ENCODE results near the gene IGFBP3. TPM values are rescaled to one million over a fixed set of nuclear protein-coding genes. Genes with fewer than 3 reads are reported as not detected.

Gene IGFBP3
- total and polyA plus RNA-seq, 2 experiments from 2014 or later: 11.2 to 11.3 TPM

DNA sequence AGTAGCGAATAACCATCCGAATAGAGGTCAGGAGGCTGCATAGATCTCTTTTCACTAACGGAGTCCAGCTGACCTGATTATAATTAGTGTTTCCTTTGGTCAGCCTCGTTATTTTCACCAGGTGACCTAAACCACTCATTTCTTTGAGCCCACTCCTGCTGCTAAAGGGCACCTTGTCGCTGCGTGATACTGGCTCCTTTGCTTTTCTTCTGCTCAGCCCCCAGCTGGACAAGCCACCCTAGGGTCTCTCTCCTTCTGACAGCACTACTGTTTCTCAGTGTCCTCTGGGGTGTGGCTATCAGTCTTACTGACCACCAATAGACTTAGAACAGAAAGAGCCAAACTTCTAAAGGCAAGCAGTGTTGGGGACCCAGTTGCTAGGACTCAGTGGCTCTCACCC lies 2.7 kb upstream of the IGFBP3 start (continued):
- TF ChIP-seq CREB1 (CRISPR knock-in tag; IDR thresholded peaks at IDR 0.05; ENCODE audit: low read depth): no peak
- TF ChIP-seq NANOG (IDR thresholded peaks at IDR 0.05; ENCODE audit: borderline replicate concordance): peak; percentile 64
- TF ChIP-seq EZH2phosphoT487 (IDR thresholded peaks at IDR 0.05; ENCODE audit: unreplicated experiment): no peak
- TF ChIP-seq STAT1 (IDR thresholded peaks at IDR 0.05; ENCODE audit: unreplicated experiment): no peak

DNA sequence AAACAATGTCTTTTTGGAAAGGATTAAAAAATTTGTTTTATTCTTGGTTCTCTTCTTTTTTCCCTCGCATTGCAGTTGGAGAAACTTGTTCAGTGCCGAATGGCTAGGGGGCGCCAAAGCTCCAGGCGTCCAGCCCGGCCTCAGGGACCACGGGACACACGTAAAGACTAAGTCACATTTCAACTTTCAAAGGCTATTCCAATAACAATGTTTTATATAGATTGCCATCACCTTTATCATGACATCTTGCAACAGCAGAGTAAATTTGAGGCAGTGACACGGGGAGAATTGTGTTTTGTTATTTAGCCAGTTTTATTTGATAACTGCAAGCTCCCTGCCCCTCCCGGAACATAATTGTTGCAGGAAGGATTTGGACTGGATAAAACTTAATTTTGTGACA lies 2.2 kb upstream of the IGFBP3 start:
- no peak overlapping the region for H2AFZ ChIP-seq
- peak overlapping the region; percentile 84 for H3K4me2 ChIP-seq
- H3K79me2 ChIP-seq (replicated peaks; ENCODE audit: insufficient read depth): no peaks in the 10 kb centered on the region
- 0 out of 2 replicates have a peak, but pooled peaks cover 5% of the 10 kb centered on the region for H4K20me1 ChIP-seq (replicated peaks; ENCODE audit: insufficient read depth)
- H3K27me3 ChIP-seq (ENCODE audit: insufficient read depth): peaks cover 50% of the 10 kb centered on the region
- Mint-ChIP-seq H3K27ac (no peak overlapping the region), H3K4me3 (peak overlapping the region; percentile 76), H3K9me3 (0 out of 3 replicates have a peak, but pooled peaks cover 1% of the 10 kb centered on the region), H3K4me1 (peaks cover 38% of the 10 kb centered on the region), H3K36me3 (ENCODE audit: low read depth) (no peaks in the 10 kb centered on the region; the same call in 2 of the 3 replicates), H3K27me3 (ENCODE audit: insufficient read depth, low read depth, poor library complexity) (peaks cover 46% of the 10 kb centered on the region)
- no peak for TF ChIP-seq ZNF331 (CRISPR knock-in tag; IDR thresholded peaks at IDR 0.05; ENCODE audit: low read depth)
- peak; percentile 84 to 98 for TF ChIP-seq CTCF (conservative IDR thresholded peaks at IDR 0.05; ENCODE audit: low read depth in 2 of 2)
- H3K36me3 ChIP-seq (ENCODE audit: insufficient read depth): no peaks in the 10 kb centered on the region
- ATAC-seq: peak; percentile 16
- peak; percentile 85 for DNase-seq (ENCODE audit: low spot score)
- no peak overlapping the region for H3K27ac ChIP-seq (ENCODE audit: low read depth)
- H3K9me2 ChIP-seq (ENCODE audit: insufficient read depth): 0 out of 2 replicates have a peak, but pooled peaks cover 7% of the 10 kb centered on the region
- H3K4me1 ChIP-seq (ENCODE audit: insufficient read depth): peaks cover 45% of the 10 kb centered on the region
- peak overlapping the region; percentile 77 for H3K4me3 ChIP-seq
- H3F3A ChIP-seq (replicated peaks; ENCODE audit: low read depth): peaks cover 6% of the 10 kb centered on the region; the same call in 1 of the 2 replicates

DNA sequence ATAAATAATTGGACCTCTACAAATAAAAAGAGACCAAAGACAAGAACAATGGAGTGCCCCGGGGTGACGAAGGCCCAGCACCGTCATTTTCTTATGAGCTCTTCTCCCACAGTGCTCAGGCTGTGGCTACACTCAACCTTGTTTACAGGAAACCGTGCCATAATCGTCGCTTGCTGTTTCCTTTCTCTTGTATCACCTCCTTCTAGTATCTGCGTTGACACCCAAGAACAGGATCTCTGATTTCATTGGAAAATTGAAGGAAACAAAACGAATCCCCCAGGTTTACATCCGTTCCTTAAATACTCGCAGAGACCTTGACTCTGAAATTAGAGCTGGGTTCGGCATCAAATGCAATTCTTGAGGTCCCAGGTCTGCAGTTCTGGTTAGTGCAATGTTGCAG lies 1.7 kb upstream of the IGFBP3 start:
- H3K9me3 Mint-ChIP-seq: no peaks in the 10 kb centered on the region
- Histone ChIP-seq H3K4me1 (ENCODE audit: insufficient read depth) (peaks cover 50% of the 10 kb centered on the region), H3K27ac (ENCODE audit: low read depth) (no peak overlapping the region), H4K20me1 (replicated peaks; ENCODE audit: insufficient read depth) (0 out of 2 replicates have a peak, but pooled peaks cover 7% of the 10 kb centered on the region), H3F3A (replicated peaks; ENCODE audit: low read depth) (peaks cover 6% of the 10 kb centered on the region; the same call in 1 of the 2 replicates), H3K36me3 (ENCODE audit: insufficient read depth) (no peaks in the 10 kb centered on the region), H3K4me2 (peak overlapping the region; percentile 84), H3K4me3 (peak overlapping the region; percentile 77), H3K27me3 (ENCODE audit: insufficient read depth) (peaks cover 55% of the 10 kb centered on the region), H2AFZ (peak overlapping the region; percentile 82; the same call in 1 of the 2 replicates), H3K9me2 (ENCODE audit: insufficient read depth) (0 out of 2 replicates have a peak, but pooled peaks cover 7% of the 10 kb centered on the region), H3K79me2 (replicated peaks; ENCODE audit: insufficient read depth) (no peaks in the 10 kb centered on the region)
- DNase-seq (ENCODE audit: low spot score): no peak
- TF ChIP-seq CREB1 (CRISPR knock-in tag; IDR thresholded peaks at IDR 0.05; ENCODE audit: low read depth) (no peak), NANOG (IDR thresholded peaks at IDR 0.05; ENCODE audit: borderline replicate concordance) (no peak), EZH2phosphoT487 (IDR thresholded peaks at IDR 0.05; ENCODE audit: unreplicated experiment) (no peak), JUNB (IDR thresholded peaks at IDR 0.05; ENCODE audit: unreplicated experiment) (no peak), ETS1 (IDR thresholded peaks at IDR 0.05) (no peak)
- no peak for ATAC-seq
- H3K27me3 Mint-ChIP-seq (ENCODE audit: insufficient read depth, low read depth, poor library complexity): peaks cover 51% of the 10 kb centered on the region
- no peak overlapping the region for H3K27ac Mint-ChIP-seq
- no peaks in the 10 kb centered on the region; the same call in 2 of the 3 replicates for H3K36me3 Mint-ChIP-seq (ENCODE audit: low read depth)
- H3K4me1 Mint-ChIP-seq: peaks cover 40% of the 10 kb centered on the region
- peak overlapping the region; percentile 76 for H3K4me3 Mint-ChIP-seq

Data from GM23338 (cell line).